SKM-1 treated with dmso at 0.1 percent for 144 hours (cell line): ENCODE results near the gene FOXJ3.

Source experiments
- DNase-seq: peaks from one replicate; lab custom pipeline; 2025; ENCODE audit not compliant: unreplicated experiment; lab: John Stamatoyannopoulos, UW

Gene FOXJ3

GRCh38 chr1:42311897-42312296 lies 23.1 kb downstream of the FOXJ3 start:
- no peak for DNase-seq

GRCh38 chr1:42311138-42311537 lies 23.9 kb downstream of the FOXJ3 start:
- DNase-seq = no peak

- DNase-seq = no peak
Measured at GRCh38 chr1:42306977-42307376, 28.1 kb downstream of the FOXJ3 start.

- DNase-seq = no peak
Measured at GRCh38 chr1:42305639-42306038, 29.4 kb downstream of the FOXJ3 start.

- no peak for DNase-seq
Measured at GRCh38 chr1:42302034-42302433, 33.0 kb downstream of the FOXJ3 start.

- DNase-seq = no peak
Measured at GRCh38 chr1:42298520-42298919, 36.5 kb downstream of the FOXJ3 start.

GRCh38 chr1:42295816-42296215 lies 39.2 kb downstream of the FOXJ3 start:
- no peak for DNase-seq

GRCh38 chr1:42290130-42290529 lies 44.9 kb downstream of the FOXJ3 start:
- DNase-seq = no peak

- no peak for DNase-seq
Measured at GRCh38 chr1:42288311-42288985, 46.6 kb downstream of the FOXJ3 start.

- DNase-seq = no peak
Measured at GRCh38 chr1:42282867-42283583, 52.0 kb downstream of the FOXJ3 start.

- DNase-seq = no peak
Measured at GRCh38 chr1:42282024-42282579, 52.9 kb downstream of the FOXJ3 start.

GRCh38 chr1:42280821-42281220 lies 54.2 kb downstream of the FOXJ3 start:
- DNase-seq = no peak

- DNase-seq = no peak
Measured at GRCh38 chr1:42279055-42279454, 56.0 kb downstream of the FOXJ3 start.

- DNase-seq = no peak
Measured at GRCh38 chr1:42272920-42273319, 62.1 kb downstream of the FOXJ3 start.

GRCh38 chr1:42267904-42268303 lies 67.1 kb downstream of the FOXJ3 start:
- DNase-seq = no peak

GRCh38 chr1:42266253-42267135 lies 68.5 kb downstream of the FOXJ3 start:
- DNase-seq = no peak

GRCh38 chr1:42264511-42265190 lies 70.4 kb downstream of the FOXJ3 start:
- no peak for DNase-seq

- no peak for DNase-seq
Measured at GRCh38 chr1:42263019-42263418, 72.0 kb downstream of the FOXJ3 start.

GRCh38 chr1:42260376-42261070 lies 74.5 kb downstream of the FOXJ3 start:
- DNase-seq = no peak

- no peak for DNase-seq
Measured at GRCh38 chr1:42259739-42260064, 75.3 kb downstream of the FOXJ3 start.
